HG03045 (cell line): ENCODE measurements around the gene KCNMA1.

Source experiments
- ATAC-seq: cut with Tn5 transposase; IDR thresholded peaks from one replicate; pipeline ENCODE4 v1.9.1; 2021; ENCODE audit warnings: mild to moderate bottlenecking, moderate library complexity; ENCODE audit not compliant: unreplicated experiment

KCNMA1 gene

GRCh38 chr10:77041636-77042258 lies 595.9 kb downstream of the KCNMA1 start:
- ATAC-seq: no peak

DNA sequence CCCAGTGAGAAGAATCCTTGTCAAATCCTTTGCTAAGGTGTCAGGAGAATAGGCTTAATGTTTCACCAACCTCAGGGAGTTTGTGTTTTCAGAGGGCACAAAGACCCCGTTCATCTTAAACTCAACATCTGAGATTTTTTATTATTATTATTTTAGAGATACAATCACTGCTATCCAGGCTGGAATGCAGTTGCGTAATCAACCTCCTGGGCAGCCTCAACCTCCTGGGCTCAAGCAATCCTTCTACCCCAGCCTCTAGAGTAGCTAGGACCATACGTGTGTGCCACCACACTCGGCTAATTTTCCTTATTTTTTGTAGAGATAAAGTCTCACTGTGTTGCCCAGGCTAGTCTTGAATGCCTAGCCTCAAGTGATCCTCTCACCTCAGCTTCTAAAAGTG lies 599.2 kb downstream of the KCNMA1 start:
- no peak for ATAC-seq

GRCh38 chr10:77037735-77038403 lies 599.7 kb downstream of the KCNMA1 start:
- no peak for ATAC-seq

DNA sequence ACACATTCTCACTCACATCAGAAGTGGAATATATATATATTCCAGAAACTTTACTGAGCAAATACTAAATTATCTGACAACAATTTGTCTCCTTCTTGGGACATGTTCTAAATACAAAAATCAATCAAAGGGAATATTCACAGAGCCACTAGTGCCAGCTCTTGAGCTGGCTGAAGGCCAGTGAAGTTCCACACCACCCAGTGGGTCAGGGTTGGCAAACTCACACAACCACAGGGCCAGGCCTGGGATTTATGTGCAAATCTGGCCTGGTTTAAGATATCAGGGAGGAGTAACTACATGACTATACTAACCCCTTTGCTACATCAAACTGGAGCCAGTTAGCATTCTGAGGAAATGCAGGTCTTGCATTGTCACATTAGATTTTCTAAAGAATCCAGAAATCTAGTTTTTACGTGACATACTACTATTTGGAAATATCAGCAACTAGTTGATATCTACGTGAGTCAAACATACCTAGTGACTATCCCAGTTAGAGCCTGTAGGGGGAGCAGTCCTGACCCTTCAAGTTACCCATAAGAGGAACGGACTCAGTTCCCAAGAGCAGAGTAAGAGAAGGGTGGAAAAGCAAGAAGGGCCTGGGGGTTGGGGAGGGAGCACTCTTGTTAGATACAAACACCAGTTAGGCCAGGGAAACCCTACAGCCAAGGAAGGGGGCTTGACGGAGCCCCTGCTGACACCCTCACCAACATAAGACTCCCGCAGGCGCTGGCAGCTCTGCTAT lies 600.4 kb downstream of the KCNMA1 start:
- ATAC-seq: no peak

DNA sequence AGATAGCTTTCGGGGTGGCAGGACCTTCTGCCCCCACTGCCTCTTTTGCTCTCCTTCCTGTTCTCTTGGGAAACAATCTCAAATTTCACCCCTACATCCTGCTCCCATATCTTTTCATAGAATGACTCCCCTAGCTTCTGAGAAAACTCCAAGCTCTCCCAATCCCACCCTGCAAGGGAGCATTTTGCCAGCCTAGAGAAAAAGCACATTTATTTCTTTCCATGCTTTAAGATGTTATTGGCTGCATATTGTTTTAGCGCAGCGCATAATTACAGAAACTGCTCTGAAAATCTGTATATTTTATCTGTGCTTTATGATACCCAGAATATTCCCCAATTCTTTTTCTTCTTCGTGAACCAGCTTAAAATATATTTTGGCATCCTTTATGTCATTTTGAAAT lies 601.3 kb downstream of the KCNMA1 start:
- no peak for ATAC-seq

DNA sequence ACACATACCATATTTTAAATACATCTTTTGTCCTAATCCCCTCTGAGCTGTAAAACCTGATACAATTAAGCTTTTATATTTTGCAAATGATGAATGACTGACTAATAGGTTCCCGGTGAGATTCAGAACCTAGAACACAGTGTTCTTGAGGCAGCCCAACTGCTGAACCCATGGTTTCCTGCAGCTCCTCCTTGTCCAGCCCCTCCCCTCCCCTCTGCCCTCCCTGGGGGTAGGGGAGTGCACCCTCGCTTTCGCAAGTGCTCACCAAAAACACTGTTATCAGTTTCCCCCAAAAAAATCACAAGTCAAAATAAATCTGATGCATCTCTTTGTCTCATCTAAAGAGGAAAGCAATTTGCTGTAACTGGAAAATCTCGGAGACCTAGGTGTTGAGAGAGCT lies 602.8 kb downstream of the KCNMA1 start:
- no peak for ATAC-seq

- ATAC-seq: no peak
These were observed 603.4 kb downstream of the KCNMA1 start for GRCh38 chr10:77034240-77034639.

DNA sequence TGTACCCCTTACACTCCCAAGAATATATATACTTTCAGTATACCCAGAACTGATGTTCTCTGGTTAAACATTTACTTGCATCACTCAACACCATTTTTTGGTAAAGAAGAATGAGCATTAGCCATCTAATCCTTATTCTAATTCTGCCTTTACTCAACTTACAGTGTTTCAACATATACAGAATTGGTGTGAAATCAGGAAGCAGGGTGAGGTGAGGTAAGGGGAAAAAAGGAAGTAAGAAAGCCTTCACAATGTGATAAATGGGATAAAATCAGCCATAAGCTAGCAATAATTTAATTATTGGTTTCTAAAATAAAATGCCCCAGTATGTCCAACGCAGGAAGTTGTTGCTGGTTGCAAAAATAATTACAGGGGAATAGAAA lies 605.4 kb downstream of the KCNMA1 start:
- ATAC-seq: no peak

GRCh38 chr10:77031531-77032187 lies 605.9 kb downstream of the KCNMA1 start:
- no peak for ATAC-seq

DNA sequence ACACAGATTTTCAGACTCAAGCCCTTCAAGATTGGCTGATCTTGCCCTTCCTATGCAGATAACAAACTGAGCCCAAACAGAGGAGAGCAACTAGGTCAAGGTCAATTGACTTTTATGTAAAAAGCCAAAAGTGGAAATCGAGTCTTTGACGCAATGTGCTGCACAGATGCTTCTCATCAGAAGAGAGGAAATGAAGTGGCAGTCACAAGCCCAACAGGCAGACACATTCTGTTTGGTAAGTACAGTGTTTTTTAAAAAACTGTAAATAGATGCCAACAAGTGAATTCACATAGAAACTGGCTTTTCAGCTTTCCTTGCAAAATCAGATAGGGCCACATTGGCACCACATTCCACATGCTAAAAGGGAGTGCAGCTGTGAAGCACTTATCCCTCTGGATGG lies 606.6 kb downstream of the KCNMA1 start:
- ATAC-seq: no peak

GRCh38 chr10:77029777-77030717 lies 607.6 kb downstream of the KCNMA1 start:
- ATAC-seq: no peak

GRCh38 chr10:77028042-77028441 lies 609.6 kb downstream of the KCNMA1 start:
- no peak for ATAC-seq

GRCh38 chr10:77027576-77027975 lies 610.0 kb downstream of the KCNMA1 start:
- ATAC-seq: no peak

- ATAC-seq: no peak
These were observed 610.5 kb downstream of the KCNMA1 start for GRCh38 chr10:77027141-77027540.

DNA sequence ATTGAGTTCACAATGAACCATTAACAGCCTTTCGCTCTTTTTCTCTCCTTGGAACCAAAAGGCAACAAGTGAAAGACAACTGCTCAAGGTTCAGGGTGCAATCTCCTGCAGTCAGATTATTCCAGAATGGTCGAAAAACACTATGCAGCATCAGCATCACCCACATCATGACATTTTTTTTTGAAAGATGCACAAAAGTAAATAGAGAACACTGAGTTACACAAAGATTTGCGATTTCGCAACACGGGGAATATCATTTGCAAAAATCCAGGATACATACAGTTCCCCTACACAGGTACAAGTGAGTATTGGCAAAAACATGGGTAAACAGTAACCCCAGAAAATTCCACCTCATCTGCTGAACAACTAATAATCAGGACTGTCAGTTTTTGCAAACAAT lies 611.5 kb downstream of the KCNMA1 start:
- ATAC-seq: no peak

DNA sequence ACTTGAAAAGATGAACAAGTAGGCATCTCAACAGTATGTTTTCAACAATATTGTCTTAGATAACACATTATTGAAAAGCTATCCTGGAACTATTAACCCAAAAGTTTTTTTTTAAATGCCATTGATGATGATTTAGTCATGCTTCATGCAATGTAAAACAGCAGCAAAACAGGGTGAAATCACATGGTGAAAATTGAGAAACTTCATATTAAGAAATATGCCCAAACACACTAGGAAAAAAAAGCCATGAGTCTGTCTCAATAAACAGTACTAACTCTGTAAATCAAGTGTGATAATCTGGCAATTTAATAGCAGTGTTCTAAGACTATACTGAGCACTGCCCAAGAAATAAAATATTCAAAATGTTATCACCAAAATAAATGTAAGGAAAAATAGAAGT lies 613.1 kb downstream of the KCNMA1 start:
- ATAC-seq: no peak

DNA sequence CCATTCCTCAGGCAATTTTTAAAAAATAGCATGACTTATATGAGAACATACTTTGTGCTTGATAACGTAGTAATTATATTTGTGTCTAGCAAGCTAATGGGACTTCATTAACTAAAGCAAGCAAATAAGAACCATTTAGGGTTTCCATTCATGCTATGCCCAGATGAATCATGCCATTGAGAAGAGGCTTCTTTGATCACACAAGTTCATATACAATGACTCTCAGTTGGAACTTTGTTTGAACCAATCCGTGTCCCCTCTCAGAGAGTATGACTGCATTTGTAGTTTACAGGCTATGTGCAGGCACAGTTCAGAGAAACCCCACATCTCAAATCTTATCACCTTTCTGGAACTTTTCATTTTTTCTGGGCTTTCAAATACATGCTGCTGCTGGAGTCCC lies 614.2 kb downstream of the KCNMA1 start:
- ATAC-seq: no peak

GRCh38 chr10:77022671-77023070 lies 614.9 kb downstream of the KCNMA1 start:
- no peak for ATAC-seq

GRCh38 chr10:77021966-77022490 lies 615.6 kb downstream of the KCNMA1 start:
- no peak for ATAC-seq

DNA sequence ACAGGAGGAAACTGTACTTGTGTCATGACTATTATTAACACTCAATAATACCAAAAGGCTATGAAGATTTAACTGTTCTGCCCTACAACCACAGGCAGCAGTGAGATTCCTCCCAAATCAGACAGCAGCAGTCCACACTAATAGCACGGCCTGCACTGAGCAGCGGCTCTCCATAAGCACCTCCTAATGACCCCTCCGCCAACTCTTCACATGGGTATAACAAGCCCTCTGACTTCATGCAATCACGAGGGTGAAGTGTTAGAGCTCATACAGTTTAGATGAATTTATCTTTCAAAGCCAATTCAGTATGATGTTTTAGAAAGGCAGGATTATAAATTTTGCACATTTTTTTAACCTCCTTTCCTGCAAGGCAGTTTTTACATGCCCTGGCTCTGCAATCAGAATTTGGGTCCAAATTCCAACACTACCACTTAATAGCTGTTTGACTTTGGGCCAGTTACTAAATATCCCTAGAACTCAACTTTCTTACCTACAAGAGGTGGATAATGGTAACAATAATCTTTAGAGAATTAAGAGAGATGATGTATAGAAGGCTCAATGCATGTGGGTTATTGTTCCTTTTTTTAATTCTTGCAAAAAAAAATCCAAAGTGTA lies 617.1 kb downstream of the KCNMA1 start:
- no peak for ATAC-seq
